NCI-H774 (cell line): ENCODE results near the gene CTDNEP1.

Experiments
- DNase-seq: peaks from one replicate; lab custom pipeline; 2025; lab: John Stamatoyannopoulos, UW

CTDNEP1 gene

GRCh38 chr17:7228920-7229319 lies 22.6 kb downstream of the CTDNEP1 start:
- DNase-seq: no peak

GRCh38 chr17:7226721-7227710 lies 24.5 kb downstream of the CTDNEP1 start:
- no peak for DNase-seq

GRCh38 chr17:7225711-7226331 lies 25.7 kb downstream of the CTDNEP1 start:
- no peak for DNase-seq

- no peak for DNase-seq
These were observed 26.8 kb downstream of the CTDNEP1 start for GRCh38 chr17:7224661-7225111.

- no peak for DNase-seq
These were observed 27.4 kb downstream of the CTDNEP1 start for GRCh38 chr17:7224110-7224509.

- DNase-seq: no peak
These were observed 28.2 kb downstream of the CTDNEP1 start for GRCh38 chr17:7223375-7223774.

GRCh38 chr17:7222972-7223292 lies 28.6 kb downstream of the CTDNEP1 start:
- DNase-seq: no peak

- no peak for DNase-seq
These were observed 29.2 kb downstream of the CTDNEP1 start for GRCh38 chr17:7222093-7222971.

- DNase-seq: no peak
These were observed 30.0 kb downstream of the CTDNEP1 start for GRCh38 chr17:7221278-7222092.

GRCh38 chr17:7220593-7221277 lies 30.8 kb downstream of the CTDNEP1 start:
- no peak for DNase-seq

GRCh38 chr17:7219812-7220592 lies 31.5 kb downstream of the CTDNEP1 start, which contains the start of the genes ACADVL and DLG4:
ACADVL (plus strand) TSS chr17:7219938; CDS start chr17:7219985, 47 bp downstream.
DLG4 (minus strand) TSS chr17:7219836.
- peak; percentile 29 for DNase-seq

- no peak for DNase-seq
These were observed 32.2 kb downstream of the CTDNEP1 start for GRCh38 chr17:7219229-7219811.

- DNase-seq: no peak
These were observed 32.8 kb downstream of the CTDNEP1 start for GRCh38 chr17:7218758-7219157.

GRCh38 chr17:7218166-7218565 lies 33.4 kb downstream of the CTDNEP1 start:
- no peak for DNase-seq

GRCh38 chr17:7217113-7217987 lies 34.2 kb downstream of the CTDNEP1 start:
- no peak for DNase-seq

GRCh38 chr17:7216242-7217112 lies 35.1 kb downstream of the CTDNEP1 start:
- DNase-seq: no peak

- DNase-seq: no peak
These were observed 35.8 kb downstream of the CTDNEP1 start for GRCh38 chr17:7215652-7216180.
